Measurements from ENCODE around the gene MINDY1. TPM values are rescaled to one million over a fixed set of nuclear protein-coding genes. Genes with fewer than 3 reads are reported as not detected.

The MINDY1 gene
- total RNA-seq, 3 donors from 2014 or later = 26.2 to 33.5 (median 26.5) TPM

GRCh38 chr1:151036356-151036755 is 29.7 kb upstream of the MINDY1 start, which contains the start of gene BNIPL:
Gene BNIPL (plus strand): TSS chr1:151036586. CDS start chr1:151036726, 140 bp downstream.
- Histone ChIP-seq H3K4me1 (no peaks in the 10 kb centered on the region), H3K36me3 (no peaks in the 10 kb centered on the region), H3K27ac (peak within 1 kb of the TSS; percentile 42 to 44), H3K9me3 (no peaks in the 10 kb centered on the region), H3K4me3 (peak within 1 kb of the TSS in 2 of 3 donors; percentile 30 to 31), H3K27me3 (no peaks in the 10 kb centered on the region)
- TF ChIP-seq, protein P1, sequence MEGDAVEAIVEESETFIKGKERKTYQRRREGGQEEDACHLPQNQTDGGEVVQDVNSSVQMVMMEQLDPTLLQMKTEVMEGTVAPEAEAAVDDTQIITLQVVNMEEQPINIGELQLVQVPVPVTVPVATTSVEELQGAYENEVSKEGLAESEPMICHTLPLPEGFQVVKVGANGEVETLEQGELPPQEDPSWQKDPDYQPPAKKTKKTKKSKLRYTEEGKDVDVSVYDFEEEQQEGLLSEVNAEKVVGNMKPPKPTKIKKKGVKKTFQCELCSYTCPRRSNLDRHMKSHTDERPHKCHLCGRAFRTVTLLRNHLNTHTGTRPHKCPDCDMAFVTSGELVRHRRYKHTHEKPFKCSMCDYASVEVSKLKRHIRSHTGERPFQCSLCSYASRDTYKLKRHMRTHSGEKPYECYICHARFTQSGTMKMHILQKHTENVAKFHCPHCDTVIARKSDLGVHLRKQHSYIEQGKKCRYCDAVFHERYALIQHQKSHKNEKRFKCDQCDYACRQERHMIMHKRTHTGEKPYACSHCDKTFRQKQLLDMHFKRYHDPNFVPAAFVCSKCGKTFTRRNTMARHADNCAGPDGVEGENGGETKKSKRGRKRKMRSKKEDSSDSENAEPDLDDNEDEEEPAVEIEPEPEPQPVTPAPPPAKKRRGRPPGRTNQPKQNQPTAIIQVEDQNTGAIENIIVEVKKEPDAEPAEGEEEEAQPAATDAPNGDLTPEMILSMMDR (IDR thresholded peaks at IDR 0.05) = no peak
- TF ChIP-seq POLR2A (IDR thresholded peaks at IDR 0.05) = no peak
- intact Hi-C loops (cut with DNase I; ENCODE audit: low total_unique reads) = no loop called here
- no peak for DNase-seq (ENCODE audit: low spot score in 2 of 2)

DNA sequence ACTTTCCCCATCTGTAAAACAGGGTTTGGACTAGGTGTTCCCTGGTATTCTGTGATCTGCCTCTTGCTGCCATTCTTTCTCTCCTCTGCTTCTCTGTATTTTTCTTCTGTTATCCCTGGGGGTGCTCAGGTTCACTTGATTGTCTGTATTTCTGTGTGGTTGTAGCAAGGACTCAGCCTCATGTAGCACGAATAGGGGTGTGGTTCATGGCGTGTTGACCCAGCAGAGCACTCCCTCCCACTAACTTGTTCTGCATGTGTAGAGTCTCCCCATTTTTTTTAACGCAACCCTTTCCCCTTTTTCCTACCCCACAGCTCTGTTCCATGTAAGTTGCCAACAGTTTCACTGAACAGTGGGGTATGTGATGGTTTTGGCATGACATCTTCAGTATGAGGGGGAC is 28.5 kb upstream of the MINDY1 start:
- TF ChIP-seq, protein P1 (IDR thresholded peaks at IDR 0.05) = no peak
- TF ChIP-seq POLR2AphosphoS5 (IDR thresholded peaks at IDR 0.05) (no peak), POLR2A (IDR thresholded peaks at IDR 0.05) (no peak)
- Histone ChIP-seq H3K4me1 (no peaks in the 10 kb centered on the region), H3K9me3 (no peaks in the 10 kb centered on the region), H3K27me3 (no peaks in the 10 kb centered on the region), H3K27ac (no peak overlapping the region), H3K4me3 (no peak overlapping the region), H3K36me3 (no peaks in the 10 kb centered on the region)
- intact Hi-C loops (cut with DNase I; ENCODE audit: low total_unique reads) = no loop called here
- DNase-seq (ENCODE audit: low spot score in 2 of 2) = no peak

- Histone ChIP-seq H3K9me3 (no peaks in the 10 kb centered on the region), H3K4me3 (no peak overlapping the region), H3K36me3 (no peaks in the 10 kb centered on the region), H3K4me1 (no peaks in the 10 kb centered on the region), H3K27me3 (no peaks in the 10 kb centered on the region), H3K27ac (no peak overlapping the region)
- DNase-seq (ENCODE audit: low spot score in 2 of 2) = no peak
- intact Hi-C loops (cut with DNase I; ENCODE audit: low total_unique reads) = no loop called here
- no peak for TF ChIP-seq POLR2A (IDR thresholded peaks at IDR 0.05)
- TF ChIP-seq POLR2AphosphoS5 (IDR thresholded peaks at IDR 0.05) = no peak
- TF ChIP-seq, protein P1 (IDR thresholded peaks at IDR 0.05) = no peak
Measured at GRCh38 chr1:151032164-151032563, 25.5 kb upstream of the MINDY1 start.

DNA sequence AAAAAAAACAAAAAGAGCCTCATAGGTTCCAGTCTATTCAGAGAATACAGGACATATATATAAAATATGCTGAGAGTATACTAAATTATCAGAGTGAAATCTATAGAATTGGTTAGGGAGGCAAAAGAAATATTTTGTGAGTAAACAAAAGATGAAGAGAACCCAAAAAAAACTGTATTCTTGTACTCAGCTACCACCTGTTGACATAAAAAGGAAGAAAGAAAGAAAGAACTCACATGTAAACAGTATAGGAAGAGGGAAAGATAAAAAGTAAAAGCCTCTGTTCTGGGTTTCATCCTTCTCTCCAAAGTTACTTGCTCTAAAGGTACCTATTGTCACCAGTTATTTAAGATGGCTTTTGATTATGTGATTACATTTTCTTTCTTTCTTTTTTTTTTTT is 19.8 kb upstream of the MINDY1 start:
- Histone ChIP-seq H3K4me3 (no peak overlapping the region), H3K4me1 (no peaks in the 10 kb centered on the region), H3K27me3 (no peaks in the 10 kb centered on the region), H3K27ac (no peak overlapping the region), H3K9me3 (no peaks in the 10 kb centered on the region), H3K36me3 (no peaks in the 10 kb centered on the region)
- TF ChIP-seq, protein P1 (IDR thresholded peaks at IDR 0.05) = no peak
- no peak for TF ChIP-seq POLR2AphosphoS5 (IDR thresholded peaks at IDR 0.05)
- TF ChIP-seq POLR2A (IDR thresholded peaks at IDR 0.05) = no peak
- no peak for DNase-seq (ENCODE audit: low spot score in 2 of 2)
- intact Hi-C loops (cut with DNase I; ENCODE audit: low total_unique reads) = loop anchor here (10.0 kb wide), 1 partner anchor 48 kb away; the partner anchor contains the start of gene GABPB2

DNA sequence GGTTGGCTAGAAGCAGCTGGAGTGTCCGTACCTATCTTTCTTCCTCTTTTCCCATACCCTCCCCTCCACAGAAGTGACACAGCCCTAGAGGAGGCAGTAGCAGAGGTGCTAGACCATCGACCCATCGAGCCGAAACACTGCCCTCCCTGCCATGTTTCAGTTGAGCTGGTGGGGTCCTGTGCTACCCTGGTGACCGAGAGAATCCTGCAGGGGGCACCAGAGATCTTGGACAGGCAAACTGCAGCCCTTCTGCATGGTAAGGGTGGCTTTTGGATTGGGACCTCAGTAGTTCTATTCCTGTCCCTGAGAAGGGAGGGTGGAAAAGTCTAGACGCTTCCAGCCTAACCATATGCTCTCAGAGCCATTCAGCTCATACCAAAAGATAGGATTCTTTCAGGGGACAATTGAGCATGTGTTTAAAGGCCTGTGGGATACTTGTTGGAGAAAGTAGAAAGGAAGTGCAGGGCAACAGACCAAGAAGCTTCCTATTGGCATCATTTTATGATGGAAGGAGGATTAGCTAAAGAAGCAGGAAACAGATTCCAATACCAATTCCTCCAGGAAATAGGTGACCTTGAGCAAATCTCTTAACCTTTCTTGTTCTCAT is 17.9 kb upstream of the MINDY1 start:
- no peaks in the 10 kb centered on the region for H3K4me1 ChIP-seq
- H3K27ac ChIP-seq = peak overlapping the region in 1 of 2 donors; percentile 21
- peak; percentile 61 to 68 for DNase-seq (ENCODE audit: low spot score in 2 of 2)
- intact Hi-C loops (cut with DNase I; ENCODE audit: low total_unique reads) = loop anchor here (10.0 kb wide), 1 partner anchor 50 kb away; the partner anchor contains the start of gene GABPB2
- H3K36me3 ChIP-seq = no peaks in the 10 kb centered on the region
- no peaks in the 10 kb centered on the region for H3K9me3 ChIP-seq
- H3K27me3 ChIP-seq = no peaks in the 10 kb centered on the region
- TF ChIP-seq POLR2AphosphoS5 (IDR thresholded peaks at IDR 0.05) = no peak
- no peak for TF ChIP-seq POLR2A (IDR thresholded peaks at IDR 0.05)
- TF ChIP-seq, protein P1 (IDR thresholded peaks at IDR 0.05) = peak; percentile 63 to 76 (median 67)
- no peak overlapping the region for H3K4me3 ChIP-seq

Measured in breast epithelium (tissue), 4 donors.